Fibroblast of lung (primary cell): ENCODE results near the gene ARHGAP10. TPM values are rescaled to one million over a fixed set of nuclear protein-coding genes. Genes with fewer than 3 reads are reported as not detected.

Source experiments
- DNase-seq, 2 donors: peaks; one replicate each; pipeline versions ENCODE4 v3.0.0 to v3.0.0-alpha.2; 2010; ENCODE audit warnings: low read depth in 2 of 2
- H2AFZ ChIP-seq: 2 replicates; pipeline ENCODE4 v1.5.1; 2012; ENCODE audit warnings: low read length, control low read depth, inconsistent platforms
- H3K27ac ChIP-seq: 2 replicates; pipeline ENCODE4 v1.5.1; 2011; ENCODE audit warnings: low read length, control low read depth; ENCODE audit not compliant: insufficient read depth
- H3K27me3 ChIP-seq: 2 replicates; pipeline ENCODE4 v1.5.1; 2011; ENCODE audit warnings: mild to moderate bottlenecking, low read length; ENCODE audit not compliant: control insufficient read depth, insufficient read depth
- H3K36me3 ChIP-seq: 2 replicates; pipeline ENCODE4 v1.5.1; 2011; ENCODE audit warnings: low read length; ENCODE audit not compliant: control insufficient read depth, insufficient read depth
- H3K4me1 ChIP-seq: 2 replicates; pipeline ENCODE4 v1.5.1; 2011; ENCODE audit warnings: low read length; ENCODE audit not compliant: control insufficient read depth, insufficient read depth; ENCODE audit errors: extremely low read depth
- H3K4me2 ChIP-seq: 2 replicates; pipeline ENCODE4 v1.5.1; 2011; ENCODE audit warnings: low read length, control low read depth; ENCODE audit not compliant: insufficient read depth; ENCODE audit errors: extremely low read depth
- H3K4me3 ChIP-seq, 4 experiments: fragments of 200-600 bp in 1 of 4; sonication (generic) in 1 of 4; replicated peaks in 1 of 4; 2 replicates each; pipeline ENCODE4 v1.5.1; 2011 to 2016; ENCODE audit warnings: low read length in 4 of 4, low read depth in 3 of 4, mild to moderate bottlenecking in 3 of 4, control low read depth in 2 of 4, inconsistent platforms in 1 of 4, mixed read lengths in 1 of 4; ENCODE audit not compliant: insufficient read depth in 1 of 4; ENCODE audit errors: control extremely low read depth in 1 of 4
- H3K79me2 ChIP-seq: 2 replicates; pipeline ENCODE4 v1.5.1; 2012; ENCODE audit warnings: mild to moderate bottlenecking, low read length, inconsistent platforms; ENCODE audit not compliant: control insufficient read depth, insufficient read depth
- H3K9ac ChIP-seq: 2 replicates; pipeline ENCODE4 v1.5.1; 2011; ENCODE audit warnings: mild to moderate bottlenecking, low read length, control low read depth; ENCODE audit not compliant: insufficient read depth
- H3K9me3 ChIP-seq: 2 replicates; pipeline ENCODE4 v1.5.1; 2012; ENCODE audit warnings: low read depth, low read length; ENCODE audit not compliant: control insufficient read depth, insufficient read depth
- H4K20me1 ChIP-seq: 2 replicates; pipeline ENCODE4 v1.5.1; 2011; ENCODE audit warnings: low read length; ENCODE audit not compliant: control insufficient read depth, insufficient read depth; ENCODE audit errors: extremely low read depth
- EZH2 ChIP-seq: IDR thresholded peaks from 2 replicates; pipeline ENCODE4 v1.5.1; 2012; ENCODE audit warnings: low read length, control low read depth, mild to moderate bottlenecking; ENCODE audit errors: missing control alignments
- polyA minus RNA-seq: library from RNA; depleted of rRNA, polyadenylated mRNA; stranded (reverse); fragments of >200 nt; gene quantifications from 2 replicates; pipeline ENCODE4 v1.2.3, GENCODE V29; 2011; ENCODE audit warnings: low replicate concordance
- polyA plus RNA-seq, 2 donors: library from polyadenylated mRNA; depleted of rRNA in 1 of 2; stranded (reverse) in 1 of 2; unstranded in 1 of 2; fragments of >200 nt; gene quantifications; 2 replicates each; pipeline ENCODE4 v1.2.1, GENCODE V29; 2011 to 2012; ENCODE audit warnings: missing spikeins in 1 of 2
- total RNA-seq: library from RNA; depleted of rRNA; stranded (reverse); fragments of >200 nt; gene quantifications from 2 replicates; pipeline ENCODE4 v1.2.1, GENCODE V29; 2014
- TF ChIP-seq, protein P1 (sequence below), 2 donors: IDR thresholded peaks in 1 of 2; conservative IDR thresholded peaks in 1 of 2; 1 replicate in 1 of 2; 2 replicates in 1 of 2; pipeline ENCODE4 v1.5.1; 2011 to 2012; ENCODE audit warnings: low read length in 2 of 2, control low read depth in 1 of 2, inconsistent platforms in 1 of 2, low read depth in 1 of 2, mild to moderate bottlenecking in 1 of 2

The ARHGAP10 gene, protein sequence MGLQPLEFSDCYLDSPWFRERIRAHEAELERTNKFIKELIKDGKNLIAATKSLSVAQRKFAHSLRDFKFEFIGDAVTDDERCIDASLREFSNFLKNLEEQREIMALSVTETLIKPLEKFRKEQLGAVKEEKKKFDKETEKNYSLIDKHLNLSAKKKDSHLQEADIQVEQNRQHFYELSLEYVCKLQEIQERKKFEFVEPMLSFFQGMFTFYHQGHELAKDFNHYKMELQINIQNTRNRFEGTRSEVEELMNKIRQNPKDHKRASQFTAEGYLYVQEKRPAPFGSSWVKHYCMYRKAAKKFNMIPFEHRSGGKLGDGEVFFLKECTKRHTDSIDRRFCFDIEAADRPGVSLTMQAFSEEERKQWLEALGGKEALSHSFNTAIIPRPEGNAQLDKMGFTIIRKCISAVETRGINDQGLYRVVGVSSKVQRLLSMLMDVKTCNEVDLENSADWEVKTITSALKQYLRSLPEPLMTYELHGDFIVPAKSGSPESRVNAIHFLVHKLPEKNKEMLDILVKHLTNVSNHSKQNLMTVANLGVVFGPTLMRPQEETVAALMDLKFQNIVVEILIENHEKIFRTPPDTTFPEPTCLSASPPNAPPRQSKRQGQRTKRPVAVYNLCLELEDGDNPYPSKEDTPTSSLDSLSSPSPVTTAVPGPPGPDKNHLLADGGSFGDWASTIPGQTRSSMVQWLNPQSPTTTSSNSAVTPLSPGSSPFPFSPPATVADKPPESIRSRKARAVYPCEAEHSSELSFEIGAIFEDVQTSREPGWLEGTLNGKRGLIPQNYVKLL
- total RNA-seq: 29.5 and 35.8 TPM in 2 replicates
- 21.6 and 32.0 TPM in 2 replicates for polyA plus RNA-seq
- 21.5 and 31.9 TPM in 2 replicates for polyA plus RNA-seq (2012)
- 33.8 and 42.5 TPM in 2 replicates for polyA minus RNA-seq

DNA sequence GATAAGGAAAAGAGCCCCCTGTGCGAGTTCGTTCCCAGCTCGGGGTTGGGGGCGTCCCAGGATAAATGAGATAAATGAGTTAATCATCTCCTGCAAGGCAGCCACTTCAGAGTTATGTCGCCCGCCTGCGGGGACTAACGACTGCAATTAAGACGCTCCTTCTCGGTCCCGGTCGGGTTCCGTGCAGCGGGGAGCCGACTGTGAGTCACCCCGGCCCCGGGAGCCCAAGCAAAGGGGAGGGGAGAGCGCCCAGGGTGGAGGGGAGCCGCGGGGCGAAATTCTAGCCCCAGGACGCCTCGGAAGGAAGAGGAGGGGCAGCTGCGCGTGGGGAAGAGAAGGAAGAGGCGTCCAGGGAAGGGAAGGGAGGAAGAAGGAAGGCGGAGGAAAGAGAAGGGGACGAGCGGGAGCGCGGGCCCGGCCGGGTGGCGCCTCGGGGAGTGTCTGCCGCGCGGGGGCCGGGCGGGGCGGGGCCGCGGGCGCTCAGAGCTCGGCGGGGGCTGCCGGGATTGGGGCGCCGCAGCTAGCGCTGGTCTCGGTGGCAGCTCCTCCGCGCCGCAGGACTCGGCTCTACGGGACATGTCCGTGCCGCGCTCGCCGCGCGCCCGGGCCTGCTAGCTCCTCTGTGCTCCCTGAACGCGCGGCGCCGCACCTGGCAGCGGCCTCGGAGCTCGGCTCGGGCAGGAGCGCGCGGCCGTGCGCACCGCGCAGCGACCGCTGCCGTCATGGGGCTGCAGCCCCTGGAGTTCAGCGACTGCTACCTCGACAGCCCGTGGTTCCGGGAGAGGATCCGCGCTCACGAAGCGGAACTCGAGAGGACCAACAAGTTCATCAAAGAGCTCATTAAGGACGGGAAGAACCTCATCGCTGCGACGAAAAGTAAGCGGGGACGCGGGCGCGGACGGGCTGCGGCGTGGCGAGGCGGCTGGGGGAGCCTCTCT lies at the start of gene ARHGAP10:
TSS of gene ARHGAP10 (plus strand) at position 509 of the 938 bp plus-strand sequence. CDS start at position 723, 214 bp downstream.
- DNase-seq: peak; percentile 84 to 85
- TF ChIP-seq, protein P1, sequence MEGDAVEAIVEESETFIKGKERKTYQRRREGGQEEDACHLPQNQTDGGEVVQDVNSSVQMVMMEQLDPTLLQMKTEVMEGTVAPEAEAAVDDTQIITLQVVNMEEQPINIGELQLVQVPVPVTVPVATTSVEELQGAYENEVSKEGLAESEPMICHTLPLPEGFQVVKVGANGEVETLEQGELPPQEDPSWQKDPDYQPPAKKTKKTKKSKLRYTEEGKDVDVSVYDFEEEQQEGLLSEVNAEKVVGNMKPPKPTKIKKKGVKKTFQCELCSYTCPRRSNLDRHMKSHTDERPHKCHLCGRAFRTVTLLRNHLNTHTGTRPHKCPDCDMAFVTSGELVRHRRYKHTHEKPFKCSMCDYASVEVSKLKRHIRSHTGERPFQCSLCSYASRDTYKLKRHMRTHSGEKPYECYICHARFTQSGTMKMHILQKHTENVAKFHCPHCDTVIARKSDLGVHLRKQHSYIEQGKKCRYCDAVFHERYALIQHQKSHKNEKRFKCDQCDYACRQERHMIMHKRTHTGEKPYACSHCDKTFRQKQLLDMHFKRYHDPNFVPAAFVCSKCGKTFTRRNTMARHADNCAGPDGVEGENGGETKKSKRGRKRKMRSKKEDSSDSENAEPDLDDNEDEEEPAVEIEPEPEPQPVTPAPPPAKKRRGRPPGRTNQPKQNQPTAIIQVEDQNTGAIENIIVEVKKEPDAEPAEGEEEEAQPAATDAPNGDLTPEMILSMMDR (conservative IDR thresholded peaks at IDR 0.05 in 1 of 2, IDR thresholded peaks at IDR 0.05 in 1 of 2; ENCODE audit: low read depth in 1 of 2, low read length in 2 of 2): no peak
- TF ChIP-seq EZH2: no peak
- peaks cover 1% of the 10 kb centered on the region for H3K36me3 ChIP-seq
- peak within 1 kb of the TSS; percentile 80 for H3K9ac ChIP-seq
- peak within 1 kb of the TSS; percentile 83 for H3K27ac ChIP-seq
- peak within 1 kb of the TSS; percentile 77 for H2AFZ ChIP-seq
- H4K20me1 ChIP-seq: no peaks in the 10 kb centered on the region
- H3K4me3 ChIP-seq: peak within 1 kb of the TSS; percentile 76 to 97 (median 90)
- H3K4me2 ChIP-seq: peak within 1 kb of the TSS; percentile 96
- peaks cover 16% of the 10 kb centered on the region for H3K4me1 ChIP-seq
- no peaks in the 10 kb centered on the region for H3K9me3 ChIP-seq
- H3K27me3 ChIP-seq: no peaks in the 10 kb centered on the region
- peaks cover 48% of the 10 kb centered on the region for H3K79me2 ChIP-seq

DNA sequence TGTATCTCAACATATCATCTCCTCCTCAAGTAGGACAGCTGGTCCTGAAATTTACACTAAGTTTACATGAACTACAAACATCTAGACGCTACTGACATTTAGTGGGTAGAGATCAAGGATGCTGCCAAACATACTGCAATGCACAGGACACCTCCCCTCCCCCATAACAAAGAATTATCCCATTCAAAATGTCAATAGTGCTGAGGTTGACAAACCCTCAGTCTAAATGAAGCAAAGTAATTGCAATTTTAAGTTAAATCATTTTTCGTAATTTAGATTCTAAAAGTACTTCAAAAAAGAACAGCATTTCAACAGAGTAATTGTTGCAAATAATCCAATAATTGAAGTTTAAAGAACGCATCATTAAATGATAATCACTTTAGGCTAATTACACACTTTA lies 49.1 kb upstream of the ARHGAP10 start:
- Histone ChIP-seq H3K4me2 (peak overlapping the region; percentile 91), H3K36me3 (no peaks in the 10 kb centered on the region), H2AFZ (no peak overlapping the region), H3K4me1 (peaks cover 9% of the 10 kb centered on the region), H3K9me3 (no peaks in the 10 kb centered on the region), H3K9ac (peak overlapping the region; percentile 23), H3K79me2 (peaks cover 17% of the 10 kb centered on the region), H3K27me3 (no peaks in the 10 kb centered on the region), H3K4me3 (peak overlapping the region; percentile 70 to 97 (median 75)), H3K27ac (peak overlapping the region; percentile 90), H4K20me1 (no peaks in the 10 kb centered on the region)
- TF ChIP-seq EZH2: no peak
- TF ChIP-seq, protein P1 (conservative IDR thresholded peaks at IDR 0.05 in 1 of 2, IDR thresholded peaks at IDR 0.05 in 1 of 2; ENCODE audit: low read depth in 1 of 2, low read length in 2 of 2): no peak
- peak; percentile 2 to 40 for DNase-seq
